Embryonic facial prominence (tissue), 1 donor: Measurements from ENCODE around the gene CCK.

Experiments
- DNase-seq: peaks from one replicate; pipeline ENCODE4 v3.0.0-alpha.2; 2016; ENCODE audit errors: extremely low spot score

The CCK gene

GRCh38 chr3:42269647-42270046 lies 3.7 kb upstream of the CCK start:
- no peak for DNase-seq

- DNase-seq, result no peak
Measured at GRCh38 chr3:42267878-42268277, 1.9 kb upstream of the CCK start.

DNA sequence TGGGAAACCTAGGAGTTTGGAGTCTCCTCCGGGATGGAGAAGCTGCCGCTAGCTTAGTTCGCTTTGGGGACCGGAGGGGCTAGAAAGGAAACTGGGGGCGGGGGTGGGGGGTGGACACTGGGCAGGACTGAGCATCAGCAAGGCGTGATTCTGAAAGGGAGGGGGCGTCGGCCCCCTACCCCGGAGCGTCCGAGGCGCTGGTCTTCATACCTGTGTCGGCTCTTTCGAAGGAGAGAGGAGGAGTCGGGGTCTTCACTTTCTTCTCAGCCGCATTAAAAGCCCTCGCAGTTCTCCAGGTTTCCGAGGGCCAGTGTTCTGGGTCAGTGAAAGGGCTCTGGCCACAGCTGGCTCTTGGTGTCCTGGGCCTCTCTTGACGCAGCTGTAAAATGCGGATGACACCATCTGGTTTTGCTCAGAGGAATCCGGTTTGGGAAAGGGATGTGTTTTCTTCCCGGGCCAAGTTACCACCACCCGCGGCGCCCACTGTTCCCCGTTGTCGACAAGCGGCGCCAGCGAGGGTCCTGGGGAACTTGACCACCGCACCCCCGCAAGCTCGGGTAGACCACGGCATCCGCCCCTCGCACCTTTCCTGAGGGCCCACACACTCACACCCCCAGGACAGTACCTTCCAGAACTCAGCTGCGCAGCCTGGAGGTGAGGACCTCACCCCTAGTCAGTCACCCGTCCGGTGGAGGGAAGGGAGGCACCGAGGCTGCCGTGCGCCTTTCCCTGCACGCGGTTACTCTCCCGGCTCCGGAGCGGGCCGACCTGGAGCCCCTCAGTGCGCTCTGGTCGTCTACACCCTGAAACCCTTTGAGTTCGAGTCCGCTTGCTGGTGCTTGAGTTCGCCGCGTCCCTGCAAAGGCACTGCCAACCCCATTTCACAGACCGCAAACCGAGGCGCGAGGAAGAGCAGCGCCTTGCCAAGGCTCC lies 660 bp downstream of the CCK start:
- no peak for DNase-seq

GRCh38 chr3:42264399-42265058 lies 1.5 kb downstream of the CCK start:
- DNase-seq, result no peak

GRCh38 chr3:42263354-42264346 lies 2.3 kb downstream of the CCK start:
- no peak for DNase-seq

DNA sequence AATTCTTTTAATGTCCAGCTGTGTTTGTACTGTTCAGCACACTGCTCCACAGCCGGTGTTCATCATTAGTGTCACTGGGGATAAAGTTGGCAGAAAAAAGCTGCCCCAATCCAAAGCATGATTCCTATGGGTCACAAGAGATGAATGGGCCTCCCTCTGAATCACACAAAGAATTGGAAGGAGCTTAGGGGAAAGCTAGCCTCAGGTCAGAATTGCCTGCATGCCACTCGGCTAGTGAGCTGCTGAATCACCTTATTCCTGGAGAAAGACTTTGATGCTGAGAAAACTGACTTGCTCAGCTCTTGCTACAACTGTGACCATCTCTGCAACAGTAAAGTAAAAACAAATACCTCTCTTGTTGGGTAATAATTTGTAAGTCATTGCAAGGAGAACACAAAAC lies 3.5 kb downstream of the CCK start:
- DNase-seq, result no peak

DNA sequence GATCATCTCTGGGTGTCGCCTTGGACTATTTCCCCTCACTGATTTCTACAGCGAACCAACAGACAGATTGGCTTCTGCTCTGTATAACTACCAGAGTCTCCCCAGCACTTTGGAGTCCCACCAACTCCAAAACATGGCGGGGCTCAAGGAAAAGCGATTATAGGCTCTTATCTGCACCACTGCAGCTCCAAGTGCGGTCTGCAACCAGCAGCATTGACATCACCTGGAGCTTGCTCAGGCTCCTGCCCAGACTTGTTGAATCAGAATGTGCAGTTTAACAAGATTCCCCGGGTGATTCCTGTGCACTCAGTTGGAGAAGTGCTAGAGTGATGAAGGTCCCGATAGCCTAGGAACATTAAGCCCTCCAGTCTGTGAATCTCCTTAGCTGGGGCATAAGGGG lies 9.0 kb downstream of the CCK start:
- DNase-seq, result no peak

- no peak for DNase-seq
Measured at GRCh38 chr3:42256135-42256819, 9.7 kb downstream of the CCK start.

DNA sequence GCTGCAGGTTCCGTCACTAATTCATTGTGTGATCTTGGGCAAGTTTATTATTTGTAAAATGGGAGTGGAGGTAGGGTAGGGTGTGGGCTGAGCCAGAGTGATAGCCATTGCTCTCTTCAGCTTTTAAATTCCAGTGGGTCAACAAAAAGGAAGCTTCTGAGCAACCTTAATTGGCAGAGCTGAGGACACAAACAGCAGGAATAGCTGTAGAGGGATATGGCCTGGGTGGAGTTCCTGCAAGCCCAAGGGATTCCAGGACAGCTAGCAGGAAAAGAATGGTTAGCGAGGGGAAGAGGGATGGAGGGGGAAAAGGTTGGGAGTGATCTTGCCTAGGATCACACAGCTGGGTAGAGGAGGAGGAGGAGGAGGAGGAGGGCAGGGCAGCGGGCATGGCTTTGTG lies 11.4 kb downstream of the CCK start:
- no peak for DNase-seq

DNA sequence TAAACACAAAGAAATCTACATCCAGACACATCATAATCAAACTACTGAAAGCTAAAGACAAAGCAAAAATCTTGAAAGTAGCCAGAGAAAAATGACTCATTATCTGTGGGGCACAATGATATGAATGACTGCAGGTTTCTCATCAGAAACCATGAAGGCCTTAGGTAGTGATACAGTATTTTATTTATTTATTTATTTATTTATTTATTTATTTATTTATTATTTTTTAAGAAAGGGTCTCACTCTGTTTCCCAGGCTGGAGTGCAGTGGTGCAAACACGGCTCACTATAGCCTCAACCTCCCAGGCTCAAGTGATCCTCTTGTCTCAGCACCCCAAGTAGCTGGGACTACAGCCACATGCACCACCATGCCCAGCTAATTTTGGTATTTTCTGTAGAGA lies 15.2 kb downstream of the CCK start:
- DNase-seq, result no peak

DNA sequence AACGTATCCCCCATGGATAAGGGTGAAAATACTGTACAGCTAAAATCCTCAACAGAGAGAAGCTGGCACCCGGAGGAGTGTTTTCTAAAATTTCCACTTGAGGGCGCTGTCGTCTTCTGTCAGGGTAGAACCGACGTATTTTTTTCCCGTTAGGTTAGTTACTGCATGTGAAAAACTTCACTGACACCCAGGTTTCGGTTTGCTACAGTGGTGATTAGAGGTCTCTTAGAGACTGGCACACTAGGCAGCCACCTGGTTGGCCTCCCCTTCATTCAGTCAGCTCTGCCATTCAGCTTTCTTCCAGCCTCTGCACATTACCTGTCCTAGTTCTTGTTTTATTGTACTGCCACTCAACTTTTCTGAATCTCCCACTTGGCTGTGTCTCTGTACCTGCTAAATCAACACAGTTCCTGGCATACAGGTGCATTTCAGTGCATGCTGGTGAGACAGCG lies 18.4 kb downstream of the CCK start:
- peak; percentile 19 for DNase-seq

DNA sequence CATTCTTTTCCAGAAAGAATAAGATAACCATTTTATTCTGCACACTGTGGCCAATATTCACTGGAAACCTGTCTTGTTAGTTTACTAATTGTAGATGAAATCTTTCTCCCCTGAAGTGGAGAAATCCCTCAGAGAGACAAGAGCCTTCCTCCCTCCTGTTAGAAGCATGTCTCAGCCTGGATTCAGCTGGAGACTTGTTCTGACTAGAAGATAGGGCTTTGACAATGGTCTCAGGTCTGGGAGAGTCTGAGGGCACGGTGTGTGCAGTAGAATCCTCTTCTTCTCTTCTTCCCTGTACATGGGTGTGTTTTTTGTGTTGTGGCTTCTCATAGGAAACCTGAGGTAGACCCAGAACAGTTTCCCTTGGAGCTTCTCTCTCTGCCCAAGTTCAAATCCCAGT lies 19.9 kb downstream of the CCK start:
- no peak for DNase-seq

DNA sequence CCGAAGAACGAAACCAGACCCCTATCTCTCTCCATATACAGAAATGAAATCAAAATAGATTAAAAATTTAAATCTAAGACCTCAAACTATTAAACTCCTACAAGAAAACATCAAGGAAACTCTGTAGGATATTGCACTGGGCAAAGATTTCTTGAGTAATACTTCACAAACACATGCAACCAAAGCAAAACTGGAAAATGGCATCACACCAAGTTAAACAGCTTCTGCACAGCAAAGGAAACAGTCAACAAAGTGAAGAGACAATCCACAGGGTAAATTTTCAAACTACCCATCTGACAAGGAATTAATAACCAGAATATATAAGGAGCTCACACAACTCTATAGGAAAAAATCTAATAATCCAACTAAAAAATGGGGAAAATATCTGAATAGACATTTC lies 29.4 kb downstream of the CCK start:
- no peak for DNase-seq

GRCh38 chr3:42235532-42235931 lies 30.5 kb downstream of the CCK start:
- no peak for DNase-seq

- no peak for DNase-seq
Measured at GRCh38 chr3:42230860-42231259, 35.1 kb downstream of the CCK start.

GRCh38 chr3:42229942-42230688 lies 35.9 kb downstream of the CCK start:
- DNase-seq, result peak; percentile 59

- no peak for DNase-seq
Measured at GRCh38 chr3:42229266-42229941, 36.6 kb downstream of the CCK start.

DNA sequence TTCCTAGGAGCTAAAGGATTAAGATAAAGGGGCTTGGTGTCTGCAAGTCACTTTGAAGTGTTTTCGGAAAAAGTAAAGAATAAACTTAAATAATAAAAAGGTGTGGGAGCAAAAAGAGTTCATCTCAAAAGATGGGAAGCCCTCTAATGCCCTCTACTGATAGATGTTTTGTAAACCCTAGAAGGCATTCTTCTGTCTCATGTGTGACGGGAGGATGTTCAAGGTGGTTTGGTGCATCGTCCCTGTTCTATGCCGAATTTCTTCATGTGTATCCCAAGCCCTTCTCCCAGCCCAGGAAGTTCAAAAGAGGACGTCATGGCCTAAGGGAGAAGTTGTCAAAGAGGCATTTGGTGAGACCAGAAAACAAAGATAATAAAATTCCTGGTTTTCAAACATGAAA lies 37.2 kb downstream of the CCK start:
- DNase-seq, result no peak

- DNase-seq, result no peak
Measured at GRCh38 chr3:42226470-42227425, 39.2 kb downstream of the CCK start.
